ENCODE results near the gene LPCAT3. TPM values are rescaled to one million over a fixed set of nuclear protein-coding genes. Genes with fewer than 3 reads are reported as not detected.

The LPCAT3 gene
- total and polyA plus RNA-seq, 2 of the 4 experiments (the other 2 are of a cell fraction): 7.0 to 18.6 TPM

GRCh38 chr12:6978611-6979011 lies 39.7 kb downstream of the LPCAT3 start:
- Histone ChIP-seq H3K4me1 (ENCODE audit: control insufficient read depth, insufficient read depth, low read length) (no peaks in the 10 kb centered on the region), H4K91ac (ENCODE audit: insufficient read depth, low read depth, low read length) (no peak overlapping the region), H3K14ac (replicated peaks; ENCODE audit: low read depth, low read length) (no peak overlapping the region), H3K27me3 (ENCODE audit: control insufficient read depth, insufficient read depth, low read length) (no peaks in the 10 kb centered on the region), H3K27ac (ENCODE audit: insufficient read depth, low read length) (no peak overlapping the region), H4K20me1 (ENCODE audit: insufficient read depth, low read length) (no peaks in the 10 kb centered on the region), H3K9me3 (ENCODE audit: control insufficient read depth, insufficient read depth, low read length) (no peaks in the 10 kb centered on the region), H3K23ac (ENCODE audit: low read depth, low read length) (no peak overlapping the region), H4K8ac (ENCODE audit: low read depth in 2 of 2, low read length in 2 of 2) (no peak overlapping the region), H3K18ac (ENCODE audit: low read depth, low read length) (no peak overlapping the region), H3K79me1 (ENCODE audit: low read depth in 1 of 2, low read length in 2 of 2) (peaks cover 10 to 21% of the 10 kb centered on the region in 2 experiments), H3K4me2 (ENCODE audit: low read depth, low read length) (no peak overlapping the region), H3K4me3 (ENCODE audit: insufficient read depth, low read depth, low read length) (no peak overlapping the region), H4K5ac (ENCODE audit: low read depth, low read length) (no peak overlapping the region), H2AFZ (replicated peaks; ENCODE audit: low read length, poor library complexity) (no peak overlapping the region), H2BK20ac (ENCODE audit: low read depth, low read length) (no peak overlapping the region), H3K56ac (ENCODE audit: extremely low read depth, insufficient read depth, low read length) (no peak overlapping the region), H3K36me3 (ENCODE audit: control insufficient read depth, insufficient read depth, low read length) (peaks cover 69% of the 10 kb centered on the region), H2BK120ac (ENCODE audit: low read depth, low read length) (no peak overlapping the region), H2AK5ac (ENCODE audit: low read depth, low read length) (no peak overlapping the region), H2AK9ac (replicated peaks; ENCODE audit: low read depth, low read length, poor library complexity) (no peak overlapping the region), H3K9ac (ENCODE audit: low read depth, low read length) (no peak overlapping the region), H2BK5ac (ENCODE audit: low read depth, low read length, poor library complexity, severe bottlenecking) (no peak overlapping the region), H3K9me1 (ENCODE audit: insufficient read depth, low read length) (peaks cover 3% of the 10 kb centered on the region; the same call in 1 of the 2 replicates), H3K4ac (ENCODE audit: low read depth, low read length) (no peak overlapping the region), H2BK15ac (ENCODE audit: low read depth, low read length) (no peak overlapping the region)
- CTCF ChIA-PET: no interaction called here
- WGBS, 2 experiments (ENCODE audit: extremely low coverage in 2 of 2, insufficient read length in 1 of 2): 100% methylated on average over 2 of the region's 3 CpGs; no CpG with 5 or more reads in 1 of the 2 experiments
- dilution Hi-C loops (cut with HindIII; ENCODE audit: low sequenced_read_pairs, unreplicated experiment): no loop called here
- POLR2A ChIA-PET (ENCODE audit: unreplicated experiment): no interaction called here
- in situ Hi-C loops (cut with MboI; ENCODE audit: low sequenced_read_pairs): no loop called here
- TF ChIP-seq SMC3 (IDR thresholded peaks at IDR 0.05; ENCODE audit: low read depth, low read length): no peak
- TF ChIP-seq RAD21 (IDR thresholded peaks at IDR 0.05; ENCODE audit: low read length): no peak
- ATAC-seq (ENCODE audit: low read depth) (no peak), DNase-seq (no peak)
- intact Hi-C loops (cut with micrococcal nuclease): no loop called here
- BruUV-seq (replicated peaks): no TSS peak

Measured in IMR-90 (cell line).